GM20000 (cell line): ENCODE measurements around the gene PRKN.

Experiments
- DNase-seq: peaks from one replicate; pipeline ENCODE4 v3.0.0; 2012; ENCODE audit warnings: low spot score
- CTCF ChIP-seq: IDR thresholded peaks from 2 replicates; pipeline ENCODE4 v1.5.1; 2012; ENCODE audit warnings: mild to moderate bottlenecking, control low read depth; ENCODE audit errors: extremely low read depth, missing control alignments

The PRKN gene

DNA sequence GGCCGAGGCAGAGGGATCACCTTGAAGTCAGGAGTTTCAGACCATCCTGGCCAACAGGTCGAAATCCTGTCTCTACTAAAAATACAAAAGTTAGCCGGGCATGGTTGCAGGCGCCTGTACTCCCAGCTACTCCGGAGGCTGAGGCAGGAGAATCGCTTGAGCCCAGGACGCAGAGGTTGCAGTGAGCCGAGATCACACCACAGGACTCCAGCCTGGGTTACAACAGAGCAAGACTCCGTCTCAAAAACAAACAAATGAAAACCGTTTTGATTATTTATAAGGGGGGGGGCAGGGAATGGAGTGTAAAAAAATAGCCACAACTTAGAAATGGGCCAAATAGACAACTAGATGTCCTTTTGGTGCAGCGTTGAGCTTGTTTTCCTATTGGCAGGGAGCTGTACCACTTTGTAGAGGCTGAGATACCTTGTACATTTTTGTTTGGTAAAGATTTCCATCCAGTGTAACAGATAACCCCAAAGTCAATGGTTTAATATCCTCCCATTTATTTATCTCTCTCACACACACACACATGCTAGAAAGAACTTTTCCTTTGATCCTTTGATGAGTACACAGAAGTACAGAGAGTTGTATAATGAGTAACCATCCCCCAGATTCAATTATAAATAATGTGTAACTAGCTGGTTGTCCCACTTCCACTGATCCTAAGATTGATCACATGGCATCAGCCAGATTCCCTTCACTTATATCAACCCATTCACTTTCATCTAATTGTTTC is 477.5 kb downstream of the PRKN start:
- no peak for TF ChIP-seq CTCF
- DNase-seq, result no peak

- no peak for DNase-seq
- TF ChIP-seq CTCF, result no peak
These were observed 481.6 kb downstream of the PRKN start for GRCh38 chr6:162245830-162246420.

- TF ChIP-seq CTCF, result no peak
These were observed 483.5 kb downstream of the PRKN start for GRCh38 chr6:162244031-162244430.

DNA sequence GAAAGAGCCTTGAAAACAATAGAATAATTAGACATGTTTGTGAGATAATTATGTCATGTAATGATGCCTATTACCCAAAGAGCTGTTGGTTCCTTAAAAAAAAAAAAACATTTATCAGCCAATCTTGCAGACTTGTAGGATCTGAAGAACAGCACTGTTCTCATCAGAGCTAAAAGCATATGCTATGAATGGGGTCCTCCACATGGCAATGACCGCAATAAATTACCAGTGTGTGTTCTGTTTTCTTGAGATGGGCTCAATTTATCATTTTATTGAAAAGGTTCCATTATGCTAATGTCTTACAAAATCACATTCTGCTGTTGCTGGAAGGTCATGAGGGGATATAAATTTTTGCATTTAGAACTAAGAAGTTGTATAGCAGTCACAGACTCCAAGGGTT is 484.7 kb downstream of the PRKN start:
- TF ChIP-seq CTCF, result no peak
- no peak for DNase-seq

More at GRCh38 chr6:162244031-162244430, 483.5 kb downstream of the PRKN start:
- no peak for DNase-seq

- no peak for TF ChIP-seq CTCF
- no peak for DNase-seq
These were observed 488.2 kb downstream of the PRKN start for GRCh38 chr6:162239330-162239729.

- DNase-seq, result no peak
- no peak for TF ChIP-seq CTCF
These were observed 488.9 kb downstream of the PRKN start for GRCh38 chr6:162238675-162239074.

GRCh38 chr6:162237331-162237730 is 490.2 kb downstream of the PRKN start:
- no peak for TF ChIP-seq CTCF
- DNase-seq, result no peak
